ENCODE data around the gene RASSF3. TPM values are rescaled to one million over a fixed set of nuclear protein-coding genes. Genes with fewer than 3 reads are reported as not detected.

Gene RASSF3
- total RNA-seq, 4 donors from 2014 or later: 7.3 to 18.7 (median 11.2) TPM

GRCh38 chr12:64665514-64665913 is 55.2 kb downstream of the RASSF3 start:
- WGBS, 2 donors: 42 to 58% methylated on average over 4 of the region's 4 CpGs
- Histone ChIP-seq H3K27ac (peak overlapping the region in 2 of 3 donors; percentile 5 to 11), H3K9me3 (no peaks in the 10 kb centered on the region), H3K36me3 (no peaks in the 10 kb centered on the region), H3K4me1 (peaks cover 9 to 38% of the 10 kb centered on the region in 2 donors), H3K4me3 (replicated peaks in 1 of 3) (no peak overlapping the region), H3K27me3 (no peaks in the 10 kb centered on the region)
- peak; percentile 30 to 45 for DNase-seq
- TF ChIP-seq POLR2A (IDR thresholded peaks at IDR 0.05): no peak
- intact Hi-C loops (cut with DNase I): no loop called here

GRCh38 chr12:64666054-64666914 is 56.0 kb downstream of the RASSF3 start:
- H3K4me3 ChIP-seq (replicated peaks in 1 of 3): no peak overlapping the region
- no peak for TF ChIP-seq POLR2A (IDR thresholded peaks at IDR 0.05)
- no peak for TF ChIP-seq CTCF (IDR thresholded peaks at IDR 0.05)
- 60% methylated on average over 3 of the region's 3 CpGs for WGBS, 2 donors
- no peaks in the 10 kb centered on the region for H3K36me3 ChIP-seq
- H3K27ac ChIP-seq: peak overlapping the region in 2 of 3 donors; percentile 5 to 11
- intact Hi-C loops (cut with DNase I): no loop called here
- peaks cover 9 to 45% of the 10 kb centered on the region in 2 donors for H3K4me1 ChIP-seq
- no peak for DNase-seq
- no peaks in the 10 kb centered on the region for H3K9me3 ChIP-seq
- H3K27me3 ChIP-seq: no peaks in the 10 kb centered on the region

GRCh38 chr12:64667793-64668192 is 57.5 kb downstream of the RASSF3 start:
- no peak for DNase-seq
- intact Hi-C loops (cut with DNase I): no loop called here
- Histone ChIP-seq H3K36me3 (no peaks in the 10 kb centered on the region), H3K27ac (no peak overlapping the region), H3K4me3 (replicated peaks in 1 of 3) (no peak overlapping the region), H3K9me3 (no peaks in the 10 kb centered on the region), H3K27me3 (no peaks in the 10 kb centered on the region), H3K4me1 (peaks cover 9 to 47% of the 10 kb centered on the region in 2 donors)
- WGBS, 2 donors: 79 to 82% methylated on average over 2 of the region's 2 CpGs
- TF ChIP-seq POLR2A (IDR thresholded peaks at IDR 0.05) (no peak), CTCF (IDR thresholded peaks at IDR 0.05) (no peak)

DNA sequence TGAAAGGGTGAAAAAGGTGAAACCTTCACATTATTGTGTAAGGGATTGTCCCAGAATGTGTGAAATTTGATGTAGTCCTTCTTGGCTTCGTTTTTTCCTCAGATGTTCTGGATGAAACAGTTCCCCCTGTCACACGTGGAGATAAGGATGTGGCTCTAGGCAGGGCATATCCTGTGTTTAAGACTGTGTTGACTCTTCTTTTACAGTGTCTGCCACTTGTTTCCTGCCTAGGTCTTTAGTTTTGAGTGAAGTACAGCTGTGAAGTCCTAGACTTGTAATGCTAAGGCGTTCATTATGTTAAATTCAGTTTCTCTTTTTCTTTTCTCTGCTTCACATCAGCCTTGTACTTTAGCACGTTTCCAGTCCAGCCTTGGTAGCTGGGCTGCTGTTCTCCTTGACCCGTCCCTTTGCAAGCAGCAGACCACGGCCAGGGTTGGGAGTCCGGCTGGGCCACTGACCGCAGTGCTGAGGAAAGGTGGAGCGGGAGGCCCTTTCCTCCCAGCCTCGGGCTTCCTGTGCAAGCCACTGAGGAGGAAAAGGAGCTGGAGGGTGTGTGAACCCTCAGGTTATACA is 59.1 kb downstream of the RASSF3 start:
- intact Hi-C loops (cut with DNase I): no loop called here
- no peaks in the 10 kb centered on the region for H3K36me3 ChIP-seq
- peak; percentile 17 to 23 for DNase-seq
- TF ChIP-seq POLR2A (IDR thresholded peaks at IDR 0.05) (no peak), CTCF (IDR thresholded peaks at IDR 0.05) (no peak)
- H3K4me3 ChIP-seq (replicated peaks in 1 of 3): no peak overlapping the region
- no peaks in the 10 kb centered on the region for H3K9me3 ChIP-seq
- no peaks in the 10 kb centered on the region for H3K27me3 ChIP-seq
- peak overlapping the region in 1 of 3 donors; percentile 17 for H3K27ac ChIP-seq
- peaks cover 9 to 55% of the 10 kb centered on the region in 2 donors for H3K4me1 ChIP-seq
- WGBS, 2 donors: 39 to 42% methylated on average over 10 of the region's 10 CpGs

GRCh38 chr12:64670019-64670418 is 59.7 kb downstream of the RASSF3 start:
- 75 to 82% methylated on average over 4 of the region's 4 CpGs for WGBS, 2 donors
- DNase-seq: no peak

More at GRCh38 chr12:64670019-64670418, 59.7 kb downstream of the RASSF3 start:
- Histone ChIP-seq H3K27ac (no peak overlapping the region), H3K36me3 (no peaks in the 10 kb centered on the region), H3K4me3 (replicated peaks in 1 of 3) (no peak overlapping the region), H3K4me1 (peaks cover 9 to 55% of the 10 kb centered on the region in 2 donors), H3K27me3 (no peaks in the 10 kb centered on the region), H3K9me3 (no peaks in the 10 kb centered on the region)
- intact Hi-C loops (cut with DNase I): no loop called here
- TF ChIP-seq POLR2A (IDR thresholded peaks at IDR 0.05) (no peak), CTCF (IDR thresholded peaks at IDR 0.05) (no peak)
